Astrocyte (in vitro differentiated cells and primary cell): ENCODE data around the gene SLIT3. TPM values are rescaled to one million over a fixed set of nuclear protein-coding genes. Genes with fewer than 3 reads are reported as not detected.
A peak's percentile ranks its signal among the peaks of the same experiment; 100 is the strongest.

ENCODE experiments used
- DNase-seq: peaks from one replicate; pipeline ENCODE4 v3.0.0-alpha.2; 2010; ENCODE audit warnings: low read depth
- FAIRE-seq: peaks from 2 replicates; lab custom pipeline; 2011; peaks lifted over from hg19 to GRCh38; lab: Jason Lieb, UNC
- H2AFZ ChIP-seq: 2 replicates; pipeline ENCODE4 v1.6.0; 2012; ENCODE audit warnings: low read depth, low read length, inconsistent platforms
- H3K27ac ChIP-seq: 2 replicates; pipeline ENCODE4 v1.5.1; 2011; ENCODE audit warnings: low read depth, low read length, inconsistent platforms
- H3K27me3 ChIP-seq: 2 replicates; pipeline ENCODE4 v1.6.0; 2011; ENCODE audit warnings: low read length, inconsistent platforms; ENCODE audit not compliant: insufficient read depth
- H3K36me3 ChIP-seq: 2 replicates; pipeline ENCODE4 v1.5.1; 2011; ENCODE audit warnings: low read length, inconsistent platforms; ENCODE audit not compliant: insufficient read depth
- H3K4me1 ChIP-seq: 2 replicates; pipeline ENCODE4 v1.5.1; 2011; ENCODE audit warnings: low read length, inconsistent platforms; ENCODE audit not compliant: insufficient read depth
- H3K4me2 ChIP-seq: 2 replicates; pipeline ENCODE4 v1.6.0; 2012; ENCODE audit warnings: low read length, inconsistent platforms
- H3K4me3 ChIP-seq: 2 replicates; pipeline ENCODE4 v1.5.1; 2011; ENCODE audit warnings: low read depth, mild to moderate bottlenecking, low read length, inconsistent platforms; ENCODE audit not compliant: insufficient read depth
- H3K79me2 ChIP-seq: 2 replicates; pipeline ENCODE4 v1.6.0; 2012; ENCODE audit warnings: mild to moderate bottlenecking, low read length, inconsistent platforms; ENCODE audit not compliant: insufficient read depth
- H3K9ac ChIP-seq: 2 replicates; pipeline ENCODE4 v1.6.0; 2012; ENCODE audit warnings: mild to moderate bottlenecking, low read length, inconsistent platforms
- H3K9me3 ChIP-seq: 2 replicates; pipeline ENCODE4 v1.5.1; 2012; ENCODE audit warnings: low read depth, mild to moderate bottlenecking, low read length, inconsistent platforms; ENCODE audit not compliant: insufficient read depth
- H4K20me1 ChIP-seq: 2 replicates; pipeline ENCODE4 v1.6.0; 2012; ENCODE audit warnings: low read length, inconsistent platforms; ENCODE audit not compliant: insufficient read depth
- H3K27ac Mint-ChIP-seq: one replicate; pipeline ENCODE4 v1.8.0; 2021; ENCODE audit warnings: mild to moderate bottlenecking, mixed read lengths; ENCODE audit not compliant: unreplicated experiment
- H3K27me3 Mint-ChIP-seq: one replicate; pipeline ENCODE4 v1.8.0; 2021; ENCODE audit warnings: low read depth, mixed read lengths; ENCODE audit not compliant: unreplicated experiment
- H3K36me3 Mint-ChIP-seq: one replicate; pipeline ENCODE4 v1.8.0; 2021; ENCODE audit warnings: low read depth, mixed read lengths; ENCODE audit not compliant: unreplicated experiment
- H3K4me1 Mint-ChIP-seq: one replicate; pipeline ENCODE4 v1.8.0; 2021; ENCODE audit warnings: low read depth, mixed read lengths; ENCODE audit not compliant: unreplicated experiment
- H3K4me3 Mint-ChIP-seq: one replicate; pipeline ENCODE4 v1.8.0; 2021; ENCODE audit warnings: mild to moderate bottlenecking, moderate library complexity, mixed read lengths; ENCODE audit not compliant: unreplicated experiment
- H3K9me3 Mint-ChIP-seq: one replicate; pipeline ENCODE4 v1.8.0; 2021; ENCODE audit warnings: mild to moderate bottlenecking, mixed read lengths; ENCODE audit not compliant: unreplicated experiment
- CTCF ChIP-seq: IDR thresholded peaks from 2 replicates; pipeline ENCODE4 v1.5.1; 2011; ENCODE audit warnings: low read depth, mild to moderate bottlenecking, inconsistent platforms, low read length, moderate library complexity; ENCODE audit not compliant: insufficient read depth
- EZH2 ChIP-seq: IDR thresholded peaks from 2 replicates; pipeline ENCODE4 v1.6.1; 2012; ENCODE audit warnings: mild to moderate bottlenecking, low read length, inconsistent platforms; ENCODE audit not compliant: insufficient read depth
- total RNA-seq: library from RNA; stranded (reverse); gene quantifications from 2 replicates; pipeline ENCODE4 v1.2.1, GENCODE V29; 2021

Gene SLIT3
- total RNA-seq, 1 donor from 2014 or later: 20.7 TPM

GRCh38 chr5:169281625-169282024, 19.3 kb downstream of the SLIT3 start:
- Histone ChIP-seq H3K9me3 (peaks cover 3% of the 10 kb centered on the region), H3K4me1 (no peaks in the 10 kb centered on the region), H3K27ac (no peak overlapping the region), H3K4me3 (no peak overlapping the region), H4K20me1 (peaks cover 4% of the 10 kb centered on the region), H2AFZ (no peak overlapping the region), H3K27me3 (no peaks in the 10 kb centered on the region), H3K4me2 (no peak overlapping the region), H3K36me3 (no peaks in the 10 kb centered on the region), H3K79me2 (no peaks in the 10 kb centered on the region), H3K9ac (no peak overlapping the region)
- Mint-ChIP-seq H3K4me1 (no peaks in the 10 kb centered on the region), H3K36me3 (peaks cover 3% of the 10 kb centered on the region), H3K4me3 (no peak overlapping the region), H3K27ac (no peak overlapping the region), H3K27me3 (peaks cover 8% of the 10 kb centered on the region), H3K9me3 (no peaks in the 10 kb centered on the region)
- DNase-seq (no peak), FAIRE-seq (no peak)
- no peak for TF ChIP-seq CTCF
- no peak for TF ChIP-seq EZH2

- peaks cover 3% of the 10 kb centered on the region for H3K9me3 ChIP-seq
- H3K36me3 ChIP-seq: no peaks in the 10 kb centered on the region
- H3K4me1 Mint-ChIP-seq: no peaks in the 10 kb centered on the region
- no peak overlapping the region for H3K27ac ChIP-seq
- no peak overlapping the region for H3K4me3 ChIP-seq
- H4K20me1 ChIP-seq: no peaks in the 10 kb centered on the region
- H3K9ac ChIP-seq: no peak overlapping the region
- H2AFZ ChIP-seq: no peak overlapping the region
- TF ChIP-seq CTCF (no peak), EZH2 (no peak)
- no peaks in the 10 kb centered on the region for H3K27me3 ChIP-seq
- no peaks in the 10 kb centered on the region for H3K4me1 ChIP-seq
- no peak overlapping the region for H3K4me2 ChIP-seq
- DNase-seq (peak; percentile 47), FAIRE-seq (no peak)
- no peaks in the 10 kb centered on the region for H3K79me2 ChIP-seq
- peaks cover 8% of the 10 kb centered on the region for H3K27me3 Mint-ChIP-seq
- H3K27ac Mint-ChIP-seq: no peak overlapping the region
- peaks cover 9% of the 10 kb centered on the region for H3K36me3 Mint-ChIP-seq
- H3K4me3 Mint-ChIP-seq: no peak overlapping the region
- H3K9me3 Mint-ChIP-seq: no peaks in the 10 kb centered on the region
These were observed 20.2 kb downstream of the SLIT3 start for GRCh38 chr5:169280696-169281095.

GRCh38 chr5:169280286-169280685, 20.7 kb downstream of the SLIT3 start:
- H2AFZ ChIP-seq: no peak overlapping the region
- FAIRE-seq: no peak
- H4K20me1 ChIP-seq: no peaks in the 10 kb centered on the region
- no peaks in the 10 kb centered on the region for H3K4me1 ChIP-seq
- no peak for DNase-seq
- no peaks in the 10 kb centered on the region for H3K9me3 Mint-ChIP-seq
- H3K4me3 ChIP-seq: no peak overlapping the region
- no peak overlapping the region for H3K27ac Mint-ChIP-seq
- no peaks in the 10 kb centered on the region for H3K4me1 Mint-ChIP-seq
- peaks cover 9% of the 10 kb centered on the region for H3K36me3 Mint-ChIP-seq
- TF ChIP-seq CTCF (no peak), EZH2 (no peak)
- H3K27me3 Mint-ChIP-seq: peaks cover 8% of the 10 kb centered on the region
- no peak overlapping the region for H3K4me3 Mint-ChIP-seq
- no peaks in the 10 kb centered on the region for H3K27me3 ChIP-seq
- no peak overlapping the region for H3K9ac ChIP-seq
- H3K4me2 ChIP-seq: no peak overlapping the region
- no peaks in the 10 kb centered on the region for H3K36me3 ChIP-seq
- no peaks in the 10 kb centered on the region for H3K9me3 ChIP-seq
- no peak overlapping the region for H3K27ac ChIP-seq
- H3K79me2 ChIP-seq: no peaks in the 10 kb centered on the region
